Measurements from ENCODE around the gene KCND2.
"Not testable (repeated sequence)": the region's sequence is repeated elsewhere in the genome, so short reads cannot be mapped to it uniquely, and the experiment has no call there.

GRCh38 chr7:120779078-120779477, 506.1 kb downstream of the KCND2 start:
- not testable (repeated sequence) for TF ChIP-seq REST (IDR thresholded peaks at IDR 0.05); CTCF (IDR thresholded peaks at IDR 0.05); FOSL2 (IDR thresholded peaks at IDR 0.05); FOSL2 (CRISPR knock-in tag; IDR thresholded peaks at IDR 0.05); RCOR1 (IDR thresholded peaks at IDR 0.05; ENCODE audit: low read depth, low read length); ELK1 (IDR thresholded peaks at IDR 0.05; ENCODE audit: low read depth, low read length); JUNB (IDR thresholded peaks at IDR 0.05); GATA3 (IDR thresholded peaks at IDR 0.05; ENCODE audit: borderline replicate concordance); EP300 (IDR thresholded peaks at IDR 0.05); MAZ (IDR thresholded peaks at IDR 0.05; ENCODE audit: borderline replicate concordance, low read depth, low read length); USF2 (IDR thresholded peaks at IDR 0.05); CHD2 (IDR thresholded peaks at IDR 0.05; ENCODE audit: low read length, partially characterized antibody); POLR2A (IDR thresholded peaks at IDR 0.05; ENCODE audit: low read length); EHMT2 (IDR thresholded peaks at IDR 0.05; ENCODE audit: low read depth)
